ENCODE measurements around the gene SORCS1.

- TF ChIP-seq CTCF (IDR thresholded peaks at IDR 0.05; ENCODE audit: low read depth, low read length): no peak
- TF ChIP-seq MAX (IDR thresholded peaks at IDR 0.05; ENCODE audit: low read depth, low read length): no peak
- no peak for TF ChIP-seq POLR2A (IDR thresholded peaks at IDR 0.05; ENCODE audit: extremely low read depth, insufficient read length)
- TF ChIP-seq MYC (IDR thresholded peaks at IDR 0.05; ENCODE audit: low read depth, low read length): no peak
Observed at GRCh38 chr10:106991091-106991490, 173.4 kb downstream of the SORCS1 start.

All from NB4 (cell line).